Activated CD4-positive, CD25-positive, alpha-beta regulatory T cell treated with anti-CD3 and anti-CD28 coated beads, Interleukin-2, amount 50 U/mL, for 72 hours (primary cell): ENCODE measurements around the gene SMIM44.
"Not testable (repeated sequence)": the region's sequence is repeated elsewhere in the genome, so short reads cannot be mapped to it uniquely, and the experiment has no call there.

Experiments
- DNase-seq: peaks from one replicate; pipeline ENCODE4 v3.0.0; 2021

SMIM44 gene

GRCh38 chr19:3455960-3456601, 27.2 kb downstream of the SMIM44 start:
- no peak for DNase-seq

- DNase-seq = no peak
Measured at GRCh38 chr19:3455393-3455955, 27.8 kb downstream of the SMIM44 start.

- no peak for DNase-seq
Measured at GRCh38 chr19:3454656-3455392, 28.4 kb downstream of the SMIM44 start.

GRCh38 chr19:3453840-3454239, 29.4 kb downstream of the SMIM44 start:
- DNase-seq = no peak

- DNase-seq = not testable (repeated sequence)
Measured at GRCh38 chr19:3452942-3453214, 30.4 kb downstream of the SMIM44 start.

GRCh38 chr19:3452171-3452941, 30.9 kb downstream of the SMIM44 start:
- DNase-seq = no peak

GRCh38 chr19:3451451-3451866, 31.8 kb downstream of the SMIM44 start:
- no peak for DNase-seq

GRCh38 chr19:3450796-3451411, 32.3 kb downstream of the SMIM44 start:
- no peak for DNase-seq

- no peak for DNase-seq
Measured at GRCh38 chr19:3448616-3449334, 34.5 kb downstream of the SMIM44 start.

- not testable (repeated sequence) for DNase-seq
Measured at GRCh38 chr19:3446657-3447056, 36.6 kb downstream of the SMIM44 start.

- DNase-seq = no peak
Measured at GRCh38 chr19:3444695-3445234, 38.5 kb downstream of the SMIM44 start.

GRCh38 chr19:3443840-3444694, 39.2 kb downstream of the SMIM44 start:
- DNase-seq = no peak

GRCh38 chr19:3442487-3443071, 40.7 kb downstream of the SMIM44 start:
- DNase-seq = no peak

- DNase-seq = no peak
Measured at GRCh38 chr19:3441986-3442329, 41.3 kb downstream of the SMIM44 start.

GRCh38 chr19:3441089-3441985, 41.9 kb downstream of the SMIM44 start:
- no peak for DNase-seq

- peak; percentile 61 for DNase-seq
Measured at GRCh38 chr19:3440082-3440481, 43.2 kb downstream of the SMIM44 start.

- peak; percentile 98 for DNase-seq
Measured at GRCh38 chr19:3434630-3435553, 48.3 kb downstream of the SMIM44 start.

GRCh38 chr19:3433805-3434540, 49.3 kb downstream of the SMIM44 start:
- DNase-seq = no peak
